Fibroblast of the conjunctiva (primary cell): ENCODE data around the gene ALG9.
A peak's percentile ranks its signal among the peaks of the same experiment; 100 is the strongest.
"Not testable (repeated sequence)": the region's sequence is repeated elsewhere in the genome, so short reads cannot be mapped to it uniquely, and the experiment has no call there.

Experiments used
- DNase-seq: peaks from one replicate; pipeline ENCODE4 v3.0.0-alpha.2; 2010; ENCODE audit warnings: low read depth

ALG9 gene

DNA sequence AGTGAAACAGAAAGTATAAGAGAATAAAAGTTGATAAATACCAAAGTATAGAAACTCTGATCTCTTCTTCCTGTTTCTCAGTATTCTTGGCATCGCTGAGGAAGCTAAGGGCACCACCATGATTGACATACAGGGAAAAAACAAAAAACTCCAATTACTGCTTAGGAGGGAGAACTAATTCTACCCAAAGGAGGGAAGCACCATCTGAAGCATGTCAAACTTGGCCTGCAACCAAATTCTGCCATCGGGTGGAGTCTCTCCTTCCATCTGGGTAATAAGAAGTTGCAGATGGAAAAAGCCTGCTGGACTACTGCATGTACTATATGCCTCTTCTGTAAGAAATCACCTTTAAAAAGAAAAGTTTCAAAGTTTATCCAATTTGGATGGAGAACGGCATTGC is 74.7 kb downstream of the ALG9 start:
- peak; percentile 27 for DNase-seq

GRCh38 chr11:111795334-111795985 is 75.9 kb downstream of the ALG9 start:
- DNase-seq = no peak

DNA sequence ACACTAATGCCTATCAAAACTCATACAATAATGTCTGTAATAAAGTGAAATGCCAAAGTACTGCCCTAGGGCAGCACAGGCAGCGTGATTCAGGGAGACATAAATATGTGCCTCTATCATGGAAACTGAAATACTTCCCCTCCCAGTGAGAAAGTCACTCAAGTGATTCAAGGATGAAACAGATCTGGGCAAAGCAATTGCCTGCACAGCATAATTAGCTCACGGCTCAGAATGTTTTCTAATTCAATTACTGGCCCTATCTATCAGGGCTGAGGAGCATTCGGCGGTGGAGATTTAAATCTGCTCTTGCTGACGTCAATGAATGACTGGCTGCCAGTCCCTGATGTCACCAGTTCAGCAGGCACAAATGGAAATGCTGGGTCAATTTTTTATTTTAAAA is 77.5 kb downstream of the ALG9 start:
- peak; percentile 12 for DNase-seq

DNA sequence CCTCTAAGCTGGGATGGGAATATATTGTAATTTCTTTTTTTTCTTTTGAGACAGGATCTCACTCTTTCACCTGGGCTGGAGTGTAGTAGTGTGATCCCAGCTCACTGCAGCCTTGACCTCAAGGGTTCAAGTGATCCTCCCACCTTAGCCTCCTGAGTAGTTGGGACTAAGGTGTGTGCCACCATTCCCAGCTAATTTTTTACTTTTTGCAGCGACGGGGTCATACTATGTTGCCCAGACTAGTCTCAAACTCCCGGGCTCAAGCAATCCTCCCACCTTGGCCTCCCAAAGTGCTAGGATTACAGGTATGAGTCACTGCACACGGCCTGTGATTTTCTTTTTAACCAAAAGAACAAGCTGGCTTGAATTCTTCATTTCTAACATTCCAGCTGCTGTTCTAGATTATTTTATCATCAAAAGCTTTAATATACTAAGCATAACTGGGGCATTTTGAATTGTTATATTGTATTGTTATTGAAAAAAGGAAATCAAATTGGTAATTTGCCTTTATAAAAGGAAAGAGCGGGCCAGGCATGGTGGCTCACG is 78.4 kb downstream of the ALG9 start:
- no peak for DNase-seq

- DNase-seq = no peak
These were observed 79.1 kb downstream of the ALG9 start for GRCh38 chr11:111792314-111792713.

DNA sequence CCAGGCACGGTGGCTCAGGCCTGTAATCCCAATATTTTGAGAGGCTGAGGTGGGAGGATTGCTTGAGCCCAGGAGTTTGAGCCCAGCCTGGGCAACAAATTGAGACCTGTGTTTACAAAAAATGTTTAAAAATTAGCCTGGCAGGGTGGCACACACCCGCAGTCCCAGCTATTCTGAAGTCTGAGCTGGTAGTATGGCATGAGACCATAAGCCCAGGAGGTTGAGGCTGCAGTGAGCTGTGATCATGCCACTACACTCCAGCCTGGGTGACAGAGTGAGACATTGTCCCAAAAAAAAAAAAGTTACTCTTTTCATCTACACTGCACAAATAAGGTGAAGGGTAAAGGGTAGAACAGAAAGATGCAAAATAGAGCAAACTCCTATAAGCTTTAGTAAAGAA is 82.9 kb downstream of the ALG9 start:
- DNase-seq = no peak

- no peak for DNase-seq
These were observed 83.3 kb downstream of the ALG9 start for GRCh38 chr11:111788051-111788450.

GRCh38 chr11:111785886-111786412 is 85.4 kb downstream of the ALG9 start:
- no peak for DNase-seq

DNA sequence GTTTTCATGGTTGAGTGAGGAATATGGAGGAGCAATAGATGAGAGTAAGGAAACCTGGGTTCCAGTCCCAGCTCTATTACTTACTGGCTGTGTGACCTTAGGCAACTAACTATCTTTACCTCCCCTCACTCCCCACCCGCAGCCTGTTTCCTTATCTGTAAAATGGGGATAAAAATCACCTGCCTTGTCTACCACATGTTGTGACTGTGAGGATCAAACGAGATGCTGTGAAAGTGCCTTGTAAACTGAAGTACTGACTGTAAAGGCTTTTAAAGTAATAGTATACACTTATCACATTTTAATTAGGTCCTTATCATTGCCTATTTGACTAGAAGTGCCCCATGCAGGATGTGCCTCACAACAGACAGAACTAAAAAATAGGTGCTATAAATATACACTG is 86.3 kb downstream of the ALG9 start:
- DNase-seq = no peak

GRCh38 chr11:111784311-111784710 is 87.1 kb downstream of the ALG9 start:
- DNase-seq = not testable (repeated sequence)

- no peak for DNase-seq
These were observed 89.2 kb downstream of the ALG9 start for GRCh38 chr11:111782109-111782741.

DNA sequence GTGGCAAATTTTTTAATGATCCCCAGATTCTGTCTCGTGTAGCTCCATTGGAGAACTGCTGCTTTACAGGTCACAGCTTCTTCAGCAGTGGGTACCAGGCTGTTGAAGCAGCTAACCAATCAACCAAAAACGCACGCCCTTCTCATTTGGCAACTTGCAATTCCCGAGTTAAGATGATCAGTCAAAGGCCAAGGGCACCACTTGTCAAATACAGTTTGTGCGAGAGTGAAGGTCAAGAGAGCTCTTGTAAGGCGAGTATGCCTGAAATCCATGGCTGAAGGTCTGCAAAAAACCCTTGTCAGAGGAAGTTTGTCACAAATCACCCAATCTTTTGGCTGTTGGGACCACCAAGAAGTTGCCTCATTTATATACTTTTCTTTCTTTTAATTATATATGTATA is 92.3 kb downstream of the ALG9 start:
- no peak for DNase-seq

DNA sequence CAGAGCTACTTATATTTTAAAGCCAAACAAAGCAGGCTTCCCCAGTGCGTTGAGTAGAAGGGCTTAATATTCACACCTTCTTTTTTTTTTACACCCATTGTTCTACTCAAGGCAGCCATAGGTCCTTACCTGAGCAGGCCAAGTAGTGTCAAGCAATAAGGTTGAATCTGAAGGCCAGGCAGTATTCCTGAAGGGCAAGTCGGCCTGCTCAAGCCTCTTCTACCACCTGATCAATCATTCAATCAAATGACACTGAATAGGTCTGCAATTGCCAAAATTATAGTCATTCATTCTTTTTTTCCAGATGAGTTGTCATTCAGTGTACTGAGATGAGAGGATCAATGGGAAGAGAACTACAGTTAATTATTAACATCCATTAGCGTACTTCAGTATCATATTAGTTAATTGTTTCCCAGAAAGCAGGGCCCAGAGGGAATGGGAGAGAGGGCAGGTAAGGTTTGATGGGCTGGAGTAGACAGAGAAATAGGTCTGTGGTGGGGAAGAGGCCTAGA is 93.3 kb downstream of the ALG9 start:
- no peak for DNase-seq

GRCh38 chr11:111777094-111778046 is 94.0 kb downstream of the ALG9 start:
- DNase-seq = peak; percentile 84

- DNase-seq = no peak
These were observed 94.8 kb downstream of the ALG9 start for GRCh38 chr11:111776398-111777093.

DNA sequence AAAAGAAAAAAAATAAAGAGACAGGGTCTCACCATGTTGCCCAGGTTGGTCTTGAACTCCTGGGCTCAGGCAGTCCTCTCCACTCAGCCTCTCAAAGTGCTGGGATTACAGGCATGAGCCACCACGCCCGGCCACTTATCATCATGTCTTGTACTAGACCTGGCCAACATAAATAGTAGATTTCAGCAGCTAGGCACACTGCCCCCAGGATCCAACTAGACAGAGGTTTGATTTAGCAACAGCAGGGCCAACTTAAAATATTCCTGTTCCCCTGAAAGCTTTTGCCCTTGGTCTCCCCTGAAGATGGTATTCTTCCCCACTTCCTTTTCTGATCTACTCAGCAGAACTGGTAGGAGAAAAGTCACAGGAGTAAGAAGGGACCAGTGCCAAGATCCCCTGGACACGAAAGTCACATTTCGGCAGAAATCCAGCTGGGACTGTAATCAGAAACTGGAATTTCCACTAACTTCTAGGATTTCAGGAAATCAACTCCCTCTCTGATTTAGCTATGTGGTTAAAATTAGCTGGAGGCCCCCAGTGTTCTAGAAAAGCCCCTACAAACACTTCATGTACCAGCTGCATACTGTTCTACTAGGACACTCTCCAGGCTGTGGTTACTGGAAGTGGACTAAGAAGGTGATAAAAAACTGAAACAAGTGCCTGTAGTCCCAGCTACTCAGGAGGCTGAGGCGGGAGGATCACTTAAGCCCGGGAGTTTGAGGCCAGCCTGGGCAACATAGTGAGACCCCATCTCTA is 96.2 kb downstream of the ALG9 start:
- no peak for DNase-seq

- DNase-seq = no peak
These were observed 98.8 kb downstream of the ALG9 start for GRCh38 chr11:111772535-111772934.

- DNase-seq = not testable (repeated sequence)
These were observed 100.2 kb downstream of the ALG9 start for GRCh38 chr11:111771205-111771604.

DNA sequence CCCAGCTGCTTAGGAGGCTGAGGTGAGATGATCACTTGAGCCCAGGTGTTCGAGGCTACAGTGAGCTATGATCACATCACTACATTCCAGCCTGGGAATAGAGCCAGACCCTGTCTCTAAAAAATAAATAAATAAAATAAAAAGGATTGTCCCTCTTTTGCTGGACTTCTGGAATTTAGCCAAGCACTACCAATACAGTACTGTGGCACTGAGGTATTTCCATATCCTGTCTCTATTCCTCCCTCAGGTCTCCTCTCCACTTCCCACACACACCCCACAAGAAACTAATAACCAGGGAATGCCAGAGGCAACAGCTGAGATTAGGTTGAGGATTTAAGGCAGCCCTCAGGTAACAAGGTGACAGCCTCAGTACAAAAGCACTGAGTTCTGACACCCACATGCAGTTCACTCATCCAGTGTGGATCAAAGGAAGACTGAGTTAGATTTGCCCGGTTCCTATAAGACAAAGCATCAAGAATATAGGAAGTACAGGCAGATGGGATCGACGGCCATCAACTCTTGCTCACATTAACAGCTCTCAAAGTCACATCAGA is 100.7 kb downstream of the ALG9 start:
- DNase-seq = no peak

DNA sequence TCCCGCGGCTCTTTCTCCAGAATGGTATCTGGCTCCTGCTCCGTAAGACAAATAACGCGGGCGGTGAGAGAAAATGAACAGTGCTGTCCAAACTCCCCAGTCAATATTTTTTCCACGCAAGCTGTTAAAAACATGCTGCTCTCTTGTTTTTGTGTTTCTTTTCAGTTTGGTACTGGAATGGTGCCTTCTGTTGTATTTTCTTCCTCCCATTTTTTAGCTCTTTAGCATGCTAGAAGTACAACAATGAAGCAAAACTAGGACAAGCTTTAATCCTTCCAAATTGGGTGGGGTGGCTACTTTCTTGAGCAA is 104.6 kb downstream of the ALG9 start:
- no peak for DNase-seq
